T-cell (primary cell): ENCODE data around the gene MAGEA10. TPM values are rescaled to one million over a fixed set of nuclear protein-coding genes. Genes with fewer than 3 reads are reported as not detected.

Source experiments
- ATAC-seq, 4 experiments: fragments of 200-7000 bp in 3 of 4; fragments of 150-1000 bp in 1 of 4; cut with Tn5 transposase; replicated peaks in 1 of 4; 1 replicate in 3 of 4; 2 replicates in 1 of 4; pipeline ENCODE4 v1.10.0; 2021; ENCODE audit warnings: moderate library complexity in 3 of 4, mild to moderate bottlenecking in 2 of 4, moderate number of reproducible peaks in 1 of 4
- CTCF ChIA-PET, 2 donors: fragments of 300-600 bp; sonication (Branson Sonifier 250); formaldehyde crosslinking; loops; one replicate each; lab custom pipeline; 2022; ENCODE audit warnings: antibody characterized with exemption in 2 of 2; lab: Charles Lee
- POLR2A ChIA-PET, 2 donors: fragments of 300-600 bp; sonication (Branson Sonifier 250); formaldehyde crosslinking; loops; one replicate each; lab custom pipeline; 2022; ENCODE audit warnings: antibody characterized with exemption in 2 of 2; lab: Charles Lee
- DNase-seq, 35 experiments: peaks; one replicate each; pipeline versions ENCODE4 v3.0.0 to v3.0.0-alpha.2; 2013 to 2023
- H3K27ac ChIP-seq: one replicate; pipeline ENCODE4 v1.5.1; 2013; ENCODE audit warnings: low read length
- H3K27me3 ChIP-seq, 2 experiments: replicated peaks in 1 of 2; 1 replicate in 1 of 2; 2 replicates in 1 of 2; pipeline versions ENCODE4 v1.6.1 to v1.7.0; 2013; ENCODE audit warnings: low read length in 1 of 2, mixed read lengths in 1 of 2; ENCODE audit not compliant: control insufficient read depth in 2 of 2, insufficient read depth in 2 of 2; ENCODE audit errors: extremely low read depth in 1 of 2
- H3K36me3 ChIP-seq, 2 donors: 1 replicate in 1 of 2; 2 replicates in 1 of 2; pipeline versions ENCODE4 v1.6.1 to v1.7.0; 2013; ENCODE audit warnings: low read length in 1 of 2; ENCODE audit not compliant: control insufficient read depth in 2 of 2, insufficient read depth in 1 of 2; ENCODE audit errors: extremely low read depth in 1 of 2
- H3K4me1 ChIP-seq, 2 experiments: 1 replicate in 1 of 2; 2 replicates in 1 of 2; pipeline versions ENCODE4 v1.6.1 to v1.7.0; 2013; ENCODE audit warnings: low read length in 2 of 2, mixed read lengths in 1 of 2; ENCODE audit not compliant: insufficient read depth in 2 of 2, control insufficient read depth in 1 of 2; ENCODE audit errors: extremely low read depth in 1 of 2
- H3K4me3 ChIP-seq, 2 donors: 1 replicate in 1 of 2; 2 replicates in 1 of 2; pipeline versions ENCODE4 v1.5.1 to v1.7.0; 2013; ENCODE audit warnings: mild to moderate bottlenecking in 2 of 2, low read length in 1 of 2, moderate library complexity in 1 of 2; ENCODE audit not compliant: control insufficient read depth in 1 of 2; ENCODE audit errors: extremely low read depth in 1 of 2
- H3K9me3 ChIP-seq: 2 replicates; pipeline ENCODE4 v1.7.0; 2013
- H3K27ac Mint-ChIP-seq, 2 donors: one replicate each; pipeline ENCODE4 v1.8.0; 2020 to 2021; ENCODE audit warnings: mild to moderate bottlenecking in 2 of 2, mixed read lengths in 2 of 2
- H3K27me3 Mint-ChIP-seq, 2 donors: one replicate each; pipeline ENCODE4 v1.8.0; 2021 to 2022; ENCODE audit warnings: mixed read lengths in 2 of 2
- H3K36me3 Mint-ChIP-seq: one replicate; pipeline ENCODE4 v1.8.0; 2021; ENCODE audit warnings: mixed read lengths
- H3K4me1 Mint-ChIP-seq, 3 donors: one replicate each; pipeline ENCODE4 v1.8.0; 2020 to 2022; ENCODE audit warnings: mixed read lengths in 3 of 3, mild to moderate bottlenecking in 1 of 3
- H3K4me3 Mint-ChIP-seq, 3 donors: one replicate each; pipeline ENCODE4 v1.8.0; 2020 to 2022; ENCODE audit warnings: mild to moderate bottlenecking in 3 of 3, mixed read lengths in 3 of 3, moderate library complexity in 3 of 3
- H3K9me3 Mint-ChIP-seq, 3 donors: one replicate each; pipeline ENCODE4 v1.8.0; 2020 to 2022; ENCODE audit warnings: mixed read lengths in 3 of 3
- WGBS: methylation state at CpG from one replicate; pipeline ENCODE4 v1.1.5; 2013; ENCODE audit warnings: missing lambda C conversion rate; ENCODE audit not compliant: insufficient coverage; 5-methylcytosine and 5-hydroxymethylcytosine counted together
- total RNA-seq, 35 experiments: library from RNA in 6 of 35; stranded (reverse) in 6 of 35; fragments of 120-200 nt in 1 of 35; gene quantifications; one replicate each; pipeline versions ENCODE4 v1.2.1 to v1.2.4 and lab custom pipeline; 2013 to 2026

MAGEA10 gene
- total RNA-seq, 5 donors from 2014 or later (not counting 1 experiment from before 2014, with no cell fraction given), result not detected

GRCh38 chrX:152165033-152165743, 26.8 kb upstream of the MAGEA10 start:
- H3K4me3 ChIP-seq, result no peak overlapping the region
- Mint-ChIP-seq H3K4me1 (no peaks in the 10 kb centered on the region), H3K36me3 (no peaks in the 10 kb centered on the region), H3K27ac (no peak overlapping the region), H3K9me3 (no peaks in the 10 kb centered on the region), H3K4me3 (no peak overlapping the region), H3K27me3 (peaks cover 0 to 20% of the 10 kb centered on the region in 2 donors)
- WGBS, result no CpG with 5 or more reads among the region's 2 CpGs
- no peaks in the 10 kb centered on the region for H3K4me1 ChIP-seq
- ChIA-PET CTCF (no interaction called here), POLR2A (no interaction called here)
- no peak for DNase-seq
- H3K9me3 ChIP-seq, result no peaks in the 10 kb centered on the region
- no peak for ATAC-seq
- H3K27ac ChIP-seq, result no peak overlapping the region
- no peaks in the 10 kb centered on the region for H3K27me3 ChIP-seq
- H3K36me3 ChIP-seq, result no peaks in the 10 kb centered on the region

- ATAC-seq (no peak), DNase-seq (no peak)
- peaks cover 0 to 6% of the 10 kb centered on the region in 2 donors for H3K27me3 Mint-ChIP-seq
- ChIA-PET CTCF (no interaction called here), POLR2A (no interaction called here)
- Histone ChIP-seq H3K9me3 (no peaks in the 10 kb centered on the region), H3K27me3 (no peaks in the 10 kb centered on the region), H3K27ac (no peak overlapping the region), H3K4me1 (no peaks in the 10 kb centered on the region), H3K4me3 (no peak overlapping the region), H3K36me3 (no peaks in the 10 kb centered on the region)
- H3K27ac Mint-ChIP-seq, result no peak overlapping the region
- no peaks in the 10 kb centered on the region for H3K36me3 Mint-ChIP-seq
- WGBS, result 60% methylated on average over 1 of the region's 2 CpGs
- no peaks in the 10 kb centered on the region for H3K9me3 Mint-ChIP-seq
- no peaks in the 10 kb centered on the region for H3K4me1 Mint-ChIP-seq
- no peak overlapping the region for H3K4me3 Mint-ChIP-seq
Observed at GRCh38 chrX:152157042-152157441, 18.7 kb upstream of the MAGEA10 start.

GRCh38 chrX:152155766-152156310, 17.5 kb upstream of the MAGEA10 start:
- WGBS, result no CpG with 5 or more reads among the region's 2 CpGs
- Mint-ChIP-seq H3K4me1 (no peaks in the 10 kb centered on the region), H3K27ac (no peak overlapping the region), H3K9me3 (no peaks in the 10 kb centered on the region), H3K27me3 (peaks cover 0 to 6% of the 10 kb centered on the region in 2 donors), H3K4me3 (no peak overlapping the region), H3K36me3 (no peaks in the 10 kb centered on the region)
- POLR2A ChIA-PET, result no interaction called here
- no peaks in the 10 kb centered on the region for H3K27me3 ChIP-seq
- H3K4me3 ChIP-seq, result no peak overlapping the region
- ATAC-seq, result no peak
- H3K4me1 ChIP-seq, result no peaks in the 10 kb centered on the region
- CTCF ChIA-PET, result no interaction called here
- no peaks in the 10 kb centered on the region for H3K36me3 ChIP-seq
- DNase-seq, result no peak
- no peaks in the 10 kb centered on the region for H3K9me3 ChIP-seq
- H3K27ac ChIP-seq, result no peak overlapping the region

GRCh38 chrX:152154050-152154449, 15.7 kb upstream of the MAGEA10 start:
- Mint-ChIP-seq H3K27me3 (peaks cover 0 to 16% of the 10 kb centered on the region in 2 donors), H3K4me1 (no peaks in the 10 kb centered on the region), H3K4me3 (no peak overlapping the region), H3K27ac (no peak overlapping the region), H3K9me3 (no peaks in the 10 kb centered on the region), H3K36me3 (no peaks in the 10 kb centered on the region)
- no CpG with 5 or more reads among the region's 1 CpG for WGBS
- H3K9me3 ChIP-seq, result no peaks in the 10 kb centered on the region
- DNase-seq, result no peak
- H3K27ac ChIP-seq, result no peak overlapping the region
- H3K27me3 ChIP-seq, result no peaks in the 10 kb centered on the region
- POLR2A ChIA-PET, result no interaction called here
- H3K4me1 ChIP-seq, result no peaks in the 10 kb centered on the region
- CTCF ChIA-PET, result no interaction called here
- no peak for ATAC-seq
- H3K36me3 ChIP-seq, result no peaks in the 10 kb centered on the region
- no peak overlapping the region for H3K4me3 ChIP-seq

- Histone ChIP-seq H3K36me3 (no peaks in the 10 kb centered on the region), H3K4me3 (no peak overlapping the region), H3K9me3 (no peaks in the 10 kb centered on the region), H3K4me1 (no peaks in the 10 kb centered on the region), H3K27me3 (no peaks in the 10 kb centered on the region), H3K27ac (no peak overlapping the region)
- DNase-seq (no peak), ATAC-seq (no peak)
- ChIA-PET POLR2A (interaction anchor here in 1 of 2 donors (0.6 kb wide), 1 partner anchor 33 kb away, joined by 3 read pairs; no protein-coding TSS in a partner anchor), CTCF (no interaction called here)
- H3K36me3 Mint-ChIP-seq, result no peaks in the 10 kb centered on the region
- no peaks in the 10 kb centered on the region for H3K9me3 Mint-ChIP-seq
- no peak overlapping the region for H3K4me3 Mint-ChIP-seq
- peaks cover 0 to 23% of the 10 kb centered on the region in 2 donors for H3K27me3 Mint-ChIP-seq
- 20% methylated on average over 1 of the region's 3 CpGs for WGBS
- H3K4me1 Mint-ChIP-seq, result no peaks in the 10 kb centered on the region
- no peak overlapping the region for H3K27ac Mint-ChIP-seq
Observed at GRCh38 chrX:152151256-152151655, 12.9 kb upstream of the MAGEA10 start.

GRCh38 chrX:152149648-152150047, 11.3 kb upstream of the MAGEA10 start:
- Mint-ChIP-seq H3K36me3 (no peaks in the 10 kb centered on the region), H3K27ac (no peak overlapping the region), H3K4me3 (no peak overlapping the region), H3K9me3 (no peaks in the 10 kb centered on the region), H3K4me1 (no peaks in the 10 kb centered on the region), H3K27me3 (peaks cover 0 to 25% of the 10 kb centered on the region in 2 donors)
- Histone ChIP-seq H3K4me1 (no peaks in the 10 kb centered on the region), H3K27ac (no peak overlapping the region), H3K4me3 (no peak overlapping the region), H3K27me3 (no peaks in the 10 kb centered on the region), H3K9me3 (no peaks in the 10 kb centered on the region), H3K36me3 (no peaks in the 10 kb centered on the region)
- CTCF ChIA-PET, result no interaction called here
- 17% methylated on average over 1 of the region's 2 CpGs for WGBS
- ATAC-seq, result no peak
- DNase-seq, result no peak
- POLR2A ChIA-PET, result no interaction called here
